DOHH2 (cell line): ENCODE measurements around the gene HSD17B3.

Experiments used
- EZH2phosphoT487 ChIP-seq: fragments of 200-600 bp; sonication (generic); IDR thresholded peaks from 2 replicates; pipeline ENCODE4 v1.6.1; 2017; ENCODE audit warnings: borderline replicate concordance, mild to moderate bottlenecking, antibody characterized with exemption, low read length, moderate library complexity, mixed read lengths
- TF ChIP-seq, protein P1 (sequence below): fragments of 200-600 bp; sonication (generic); IDR thresholded peaks from one replicate; pipeline ENCODE4 v1.5.1; 2014; ENCODE audit warnings: antibody characterized with exemption, mild to moderate bottlenecking, low read depth, low read length; ENCODE audit not compliant: poor library complexity, severe bottlenecking

DNA sequence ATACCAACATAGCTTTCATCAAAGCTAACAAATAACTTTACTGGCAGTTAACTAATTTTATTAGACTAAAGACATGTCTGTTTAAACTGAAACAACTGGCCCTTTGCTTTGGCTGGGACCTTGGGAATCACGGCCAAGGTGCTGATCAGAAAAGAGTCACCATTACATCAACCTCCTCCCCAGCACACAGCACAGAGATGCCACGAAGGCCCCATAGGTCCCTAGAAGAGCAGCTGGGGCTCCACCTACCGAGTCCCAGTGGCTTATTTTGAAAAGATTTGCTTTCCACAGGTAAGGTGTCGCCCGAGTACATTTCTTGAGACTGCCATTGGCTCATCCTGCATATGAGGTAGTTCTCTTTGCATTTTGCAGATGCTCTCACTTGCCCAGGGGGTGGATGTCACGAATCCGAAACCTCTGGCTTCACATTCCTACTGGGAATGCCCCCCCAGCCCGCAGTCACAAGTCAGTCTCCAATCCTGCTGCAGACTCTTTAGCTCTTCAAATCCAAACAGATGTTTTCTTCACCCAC lies 18.8 kb upstream of the HSD17B3 start:
- TF ChIP-seq, protein P1, sequence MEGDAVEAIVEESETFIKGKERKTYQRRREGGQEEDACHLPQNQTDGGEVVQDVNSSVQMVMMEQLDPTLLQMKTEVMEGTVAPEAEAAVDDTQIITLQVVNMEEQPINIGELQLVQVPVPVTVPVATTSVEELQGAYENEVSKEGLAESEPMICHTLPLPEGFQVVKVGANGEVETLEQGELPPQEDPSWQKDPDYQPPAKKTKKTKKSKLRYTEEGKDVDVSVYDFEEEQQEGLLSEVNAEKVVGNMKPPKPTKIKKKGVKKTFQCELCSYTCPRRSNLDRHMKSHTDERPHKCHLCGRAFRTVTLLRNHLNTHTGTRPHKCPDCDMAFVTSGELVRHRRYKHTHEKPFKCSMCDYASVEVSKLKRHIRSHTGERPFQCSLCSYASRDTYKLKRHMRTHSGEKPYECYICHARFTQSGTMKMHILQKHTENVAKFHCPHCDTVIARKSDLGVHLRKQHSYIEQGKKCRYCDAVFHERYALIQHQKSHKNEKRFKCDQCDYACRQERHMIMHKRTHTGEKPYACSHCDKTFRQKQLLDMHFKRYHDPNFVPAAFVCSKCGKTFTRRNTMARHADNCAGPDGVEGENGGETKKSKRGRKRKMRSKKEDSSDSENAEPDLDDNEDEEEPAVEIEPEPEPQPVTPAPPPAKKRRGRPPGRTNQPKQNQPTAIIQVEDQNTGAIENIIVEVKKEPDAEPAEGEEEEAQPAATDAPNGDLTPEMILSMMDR: no peak
- TF ChIP-seq EZH2phosphoT487: no peak
